ENCODE results near the gene PLEKHG1. TPM values are rescaled to one million over a fixed set of nuclear protein-coding genes. Genes with fewer than 3 reads are reported as not detected.

PLEKHG1 gene
- total and polyA plus RNA-seq, 7 donors = 4.2 to 13.2 (median 9.4) TPM

- intact Hi-C loops (cut with DNase I) = no loop called here
- H3K27ac ChIP-seq = no peak overlapping the region
- no peak overlapping the region for H3K4me3 ChIP-seq
- WGBS, 2 donors = 47 to 94% methylated on average over 4 of the region's 4 CpGs
- DNase-seq = no peak
- no peaks in the 10 kb centered on the region for H3K9me3 ChIP-seq
- no peaks in the 10 kb centered on the region for H3K27me3 ChIP-seq
- H3K4me1 ChIP-seq = no peaks in the 10 kb centered on the region
- no peaks in the 10 kb centered on the region for H3K36me3 ChIP-seq
- TF ChIP-seq EP300 (IDR thresholded peaks at IDR 0.05) (no peak), POLR2AphosphoS5 (IDR thresholded peaks at IDR 0.05) (no peak), CTCF (IDR thresholded peaks at IDR 0.05) (no peak), POLR2A (IDR thresholded peaks at IDR 0.05) (no peak)
Measured at GRCh38 chr6:150587637-150588036, 12.0 kb upstream of the PLEKHG1 start.

DNA sequence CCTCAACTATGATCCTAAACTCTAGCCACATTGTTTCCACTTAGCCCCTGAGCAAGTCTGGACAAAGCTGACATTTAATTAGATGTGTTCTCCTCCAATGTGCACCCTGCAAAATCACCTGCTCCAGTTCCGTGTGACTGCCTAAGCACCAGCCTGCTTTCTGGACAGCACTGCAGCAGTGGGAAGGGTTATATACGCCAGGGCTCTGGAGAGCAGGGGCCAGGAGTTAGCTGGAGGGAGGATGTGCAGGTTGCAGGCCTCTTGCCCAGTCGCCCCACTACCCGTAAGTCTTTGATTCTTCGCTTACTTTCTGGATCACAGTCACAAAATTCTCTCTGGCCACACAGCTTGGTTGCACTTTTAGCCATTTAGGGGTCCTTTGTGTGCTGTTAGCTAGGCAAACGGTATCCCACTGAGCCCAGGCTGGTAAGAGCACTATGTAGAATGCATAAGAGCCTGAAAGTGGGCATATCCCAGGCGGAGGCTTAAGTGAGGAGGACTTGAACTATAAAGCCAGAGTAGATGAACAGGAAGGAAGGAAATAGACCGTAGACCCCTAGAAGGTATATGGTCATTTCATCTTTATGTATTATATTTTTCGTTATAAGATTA, 10.7 kb upstream of the PLEKHG1 start:
- intact Hi-C loops (cut with DNase I) = no loop called here
- Histone ChIP-seq H3K9me3 (no peaks in the 10 kb centered on the region), H3K4me3 (no peak overlapping the region), H3K27me3 (no peaks in the 10 kb centered on the region), H3K4me1 (no peaks in the 10 kb centered on the region), H3K36me3 (no peaks in the 10 kb centered on the region), H3K27ac (no peak overlapping the region)
- 74 to 94% methylated on average over 9 of the region's 9 CpGs for WGBS, 2 donors
- TF ChIP-seq POLR2A (IDR thresholded peaks at IDR 0.05) (no peak), POLR2AphosphoS5 (IDR thresholded peaks at IDR 0.05) (no peak), EP300 (IDR thresholded peaks at IDR 0.05) (no peak), CTCF (IDR thresholded peaks at IDR 0.05) (no peak)
- no peak for DNase-seq

GRCh38 chr6:150589852-150590251, 9.8 kb upstream of the PLEKHG1 start:
- no peak for DNase-seq
- Histone ChIP-seq H3K4me1 (no peaks in the 10 kb centered on the region), H3K4me3 (no peak overlapping the region), H3K36me3 (no peaks in the 10 kb centered on the region), H3K9me3 (no peaks in the 10 kb centered on the region), H3K27ac (no peak overlapping the region), H3K27me3 (no peaks in the 10 kb centered on the region)
- intact Hi-C loops (cut with DNase I) = no loop called here
- TF ChIP-seq POLR2A (IDR thresholded peaks at IDR 0.05) (no peak), CTCF (IDR thresholded peaks at IDR 0.05) (no peak), POLR2AphosphoS5 (IDR thresholded peaks at IDR 0.05) (no peak), EP300 (IDR thresholded peaks at IDR 0.05) (no peak)

- Histone ChIP-seq H3K4me1 (no peaks in the 10 kb centered on the region), H3K27me3 (no peaks in the 10 kb centered on the region), H3K27ac (no peak overlapping the region), H3K36me3 (no peaks in the 10 kb centered on the region), H3K9me3 (no peaks in the 10 kb centered on the region), H3K4me3 (no peak overlapping the region)
- 22 to 51% methylated on average over 3 of the region's 3 CpGs for WGBS, 2 donors
- TF ChIP-seq EP300 (IDR thresholded peaks at IDR 0.05) (no peak), POLR2A (IDR thresholded peaks at IDR 0.05) (no peak), CTCF (IDR thresholded peaks at IDR 0.05) (no peak), POLR2AphosphoS5 (IDR thresholded peaks at IDR 0.05) (no peak)
- intact Hi-C loops (cut with DNase I) = no loop called here
- DNase-seq = no peak
Measured at GRCh38 chr6:150590446-150590845, 9.2 kb upstream of the PLEKHG1 start.

GRCh38 chr6:150592377-150592995, 7.2 kb upstream of the PLEKHG1 start:
- intact Hi-C loops (cut with DNase I) = no loop called here
- Histone ChIP-seq H3K4me3 (no peak overlapping the region), H3K27ac (no peak overlapping the region), H3K9me3 (no peaks in the 10 kb centered on the region), H3K27me3 (no peaks in the 10 kb centered on the region), H3K4me1 (no peaks in the 10 kb centered on the region), H3K36me3 (no peaks in the 10 kb centered on the region)
- TF ChIP-seq POLR2AphosphoS5 (IDR thresholded peaks at IDR 0.05) (no peak), CTCF (IDR thresholded peaks at IDR 0.05) (no peak), EP300 (IDR thresholded peaks at IDR 0.05) (no peak), POLR2A (IDR thresholded peaks at IDR 0.05) (no peak)
- 18 to 63% methylated on average over 5 of the region's 5 CpGs for WGBS, 2 donors
- DNase-seq = no peak

Measured in sigmoid colon (tissue), 7 donors.